GM19099 (cell line): Measurements from ENCODE around the gene CAPZA1.

ENCODE experiments used
- POLR2A ChIP-seq: IDR thresholded peaks from 3 replicates; pipeline ENCODE4 v1.6.1; 2011; ENCODE audit warnings: low read depth; ENCODE audit not compliant: insufficient read length; ENCODE audit errors: extremely low read depth

Gene CAPZA1

GRCh38 chr1:112618114-112618720 lies 1.4 kb upstream of the CAPZA1 start:
- peak; percentile 16 for TF ChIP-seq POLR2A

GRCh38 chr1:112618721-112619517 lies 713 bp upstream of the CAPZA1 start, which contains the start of gene ST7L:
Gene ST7L (minus strand): TSS chr1:112619141. CDS start chr1:112619113, 28 bp downstream.
- TF ChIP-seq POLR2A = peak; percentile 67

- TF ChIP-seq POLR2A = no peak
These were observed 704 bp downstream of the CAPZA1 start for GRCh38 chr1:112620377-112620695.

GRCh38 chr1:112625696-112626095 lies 6.1 kb downstream of the CAPZA1 start:
- no peak for TF ChIP-seq POLR2A

- TF ChIP-seq POLR2A = no peak
These were observed 6.6 kb downstream of the CAPZA1 start for GRCh38 chr1:112626193-112626592.

GRCh38 chr1:112626887-112627286 lies 7.3 kb downstream of the CAPZA1 start:
- no peak for TF ChIP-seq POLR2A

DNA sequence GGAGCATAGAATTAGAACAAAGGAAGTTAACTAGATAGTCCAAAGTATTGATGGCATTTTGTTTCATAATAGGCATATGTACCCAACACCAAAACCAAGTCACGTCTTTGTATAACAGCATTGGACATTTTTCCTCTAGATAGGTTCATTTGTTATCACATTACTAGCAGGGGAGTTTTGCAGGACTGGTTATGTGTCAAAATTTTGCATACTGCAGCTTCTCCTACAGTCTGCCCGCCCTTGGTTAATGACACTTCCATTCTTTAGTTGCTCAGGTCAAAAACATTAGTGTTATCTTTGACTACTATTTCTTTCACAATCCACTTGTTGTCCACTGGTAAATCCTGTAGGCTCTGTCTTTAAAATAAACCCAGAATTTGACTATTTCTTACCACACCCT lies 8.9 kb downstream of the CAPZA1 start:
- no peak for TF ChIP-seq POLR2A

DNA sequence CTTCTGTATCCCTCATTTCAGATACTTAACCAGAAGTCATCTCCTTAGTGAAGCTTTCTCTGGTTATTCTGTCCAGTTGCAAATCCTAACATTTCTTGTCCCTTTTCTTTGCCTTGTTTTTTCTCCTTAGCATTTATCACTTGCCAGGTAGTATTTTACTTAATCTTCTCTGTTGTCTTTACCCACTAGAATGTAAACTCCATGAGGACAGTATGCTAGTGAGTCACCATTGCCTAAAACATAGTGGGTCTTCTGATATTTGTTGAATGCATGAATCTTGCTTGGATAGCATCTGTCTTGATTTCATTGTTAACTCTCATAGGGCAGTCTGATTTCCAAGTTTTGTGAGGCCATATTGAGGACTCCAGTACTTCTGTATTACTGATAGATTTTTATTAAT lies 9.6 kb downstream of the CAPZA1 start:
- TF ChIP-seq POLR2A = no peak

- no peak for TF ChIP-seq POLR2A
These were observed 14.0 kb downstream of the CAPZA1 start for GRCh38 chr1:112633628-112634027.

GRCh38 chr1:112634367-112634766 lies 14.7 kb downstream of the CAPZA1 start:
- TF ChIP-seq POLR2A = no peak

GRCh38 chr1:112636056-112636455 lies 16.4 kb downstream of the CAPZA1 start:
- TF ChIP-seq POLR2A = no peak

DNA sequence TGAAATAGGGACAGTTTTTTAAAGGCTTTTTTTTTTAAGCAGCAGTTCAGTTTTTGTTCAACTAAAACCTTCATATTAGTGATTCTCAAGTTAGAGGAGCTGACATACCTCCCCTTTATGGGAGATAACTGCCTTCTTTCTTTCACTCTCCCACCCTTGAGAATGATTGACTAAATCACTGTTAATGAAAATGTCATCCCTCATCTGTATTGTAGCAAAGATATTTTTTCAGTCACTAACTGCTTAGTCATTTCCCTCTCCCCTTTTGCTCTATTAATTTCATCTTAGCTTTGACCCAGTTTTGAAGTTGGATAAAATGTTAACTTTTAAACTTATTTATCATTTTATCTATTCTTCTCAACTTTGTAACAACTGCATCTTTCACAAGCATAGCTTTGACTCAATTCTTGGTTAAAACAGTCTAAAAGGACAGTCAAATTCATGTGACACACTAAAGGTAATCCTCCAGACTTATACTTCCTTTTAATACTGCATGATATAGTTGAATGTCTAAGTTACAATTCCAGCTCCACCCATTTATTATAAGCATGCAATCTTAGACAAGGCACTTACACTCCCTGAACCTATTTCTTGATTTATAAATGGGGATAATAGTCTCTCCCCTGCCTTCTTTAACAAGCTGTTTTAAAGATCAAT lies 17.1 kb downstream of the CAPZA1 start:
- no peak for TF ChIP-seq POLR2A

DNA sequence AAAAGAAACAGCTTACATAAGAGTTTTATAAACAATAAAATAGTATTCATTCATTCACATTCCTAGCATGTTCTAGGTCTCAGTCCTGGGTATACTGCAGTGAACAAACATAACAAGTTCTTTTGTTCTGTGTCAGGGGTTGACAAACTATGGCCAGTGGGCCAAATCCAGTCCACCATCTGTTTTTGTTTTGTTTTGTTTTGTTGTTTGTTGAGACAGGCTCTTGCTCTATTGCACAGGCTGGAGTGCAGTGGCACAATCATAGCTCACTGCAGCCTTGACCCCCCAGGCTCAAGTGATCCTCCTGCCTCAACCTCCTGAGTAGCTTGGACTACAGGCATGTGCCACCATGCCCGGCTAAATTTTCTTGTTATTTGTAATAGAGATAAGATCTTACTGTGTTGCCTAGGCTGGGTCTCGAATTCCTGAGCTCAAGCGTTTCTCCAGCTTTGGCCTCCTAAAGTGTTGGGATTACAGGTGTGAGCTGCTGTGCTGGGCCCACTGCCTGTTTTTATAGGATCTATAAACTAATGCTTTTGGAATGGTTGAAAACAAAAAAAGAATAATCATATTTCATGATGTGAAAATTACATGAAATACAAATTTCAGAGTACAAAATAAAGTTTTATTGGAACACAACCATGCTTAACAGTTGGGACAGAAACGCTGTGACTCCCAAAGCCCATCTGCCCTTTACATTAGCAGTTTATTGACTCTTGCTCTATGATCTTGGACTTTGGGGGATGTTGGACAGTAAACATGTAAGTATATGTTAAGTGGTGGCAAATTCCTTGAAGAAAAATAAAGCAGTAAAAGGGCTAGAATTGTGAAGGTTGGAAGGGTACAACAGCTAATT lies 17.9 kb downstream of the CAPZA1 start:
- no peak for TF ChIP-seq POLR2A

GRCh38 chr1:112638110-112638428 lies 18.4 kb downstream of the CAPZA1 start:
- no peak for TF ChIP-seq POLR2A

DNA sequence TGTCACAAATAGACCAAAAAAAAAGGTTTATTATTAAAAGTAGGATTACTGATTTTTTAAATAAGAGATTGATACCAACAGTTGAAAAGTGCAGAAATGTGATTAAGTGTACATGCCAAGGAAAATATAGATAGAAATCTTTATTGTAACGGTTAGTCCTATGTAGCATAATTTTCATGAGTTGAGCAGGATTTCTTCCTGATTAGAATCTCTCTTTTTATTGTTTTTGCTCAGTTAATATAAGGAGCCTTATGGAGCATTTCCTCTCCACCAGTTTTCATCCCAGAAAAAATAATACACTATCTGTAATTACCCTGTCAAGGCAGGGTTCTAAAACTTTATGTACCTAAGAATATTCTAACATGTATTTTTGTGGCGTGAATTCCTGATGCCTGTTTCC lies 23.4 kb downstream of the CAPZA1 start:
- no peak for TF ChIP-seq POLR2A
